G401 (cell line): ENCODE data around the gene SOCS6. TPM values are rescaled to one million over a fixed set of nuclear protein-coding genes. Genes with fewer than 3 reads are reported as not detected.
"Not testable (repeated sequence)": the region's sequence is repeated elsewhere in the genome, so short reads cannot be mapped to it uniquely, and the experiment has no call there.

Source experiments
- DNase-seq: peaks from one replicate; pipeline ENCODE4 v3.0.0-alpha.2; 2015; ENCODE audit warnings: low spot score
- in situ Hi-C: cut with HindIII; loops from 2 replicates; pipeline ENCODE4 v1.10.0; 2016; ENCODE audit warnings: low sequenced_read_pairs, mixed read lengths
- total RNA-seq: library from RNA; depleted of rRNA; stranded (reverse); fragments of >200 nt; shearing (Covaris generic); gene quantifications from 2 replicates; pipeline ENCODE4 v1.2.3, GENCODE V29; 2014; rRNA removed

The SOCS6 gene, protein sequence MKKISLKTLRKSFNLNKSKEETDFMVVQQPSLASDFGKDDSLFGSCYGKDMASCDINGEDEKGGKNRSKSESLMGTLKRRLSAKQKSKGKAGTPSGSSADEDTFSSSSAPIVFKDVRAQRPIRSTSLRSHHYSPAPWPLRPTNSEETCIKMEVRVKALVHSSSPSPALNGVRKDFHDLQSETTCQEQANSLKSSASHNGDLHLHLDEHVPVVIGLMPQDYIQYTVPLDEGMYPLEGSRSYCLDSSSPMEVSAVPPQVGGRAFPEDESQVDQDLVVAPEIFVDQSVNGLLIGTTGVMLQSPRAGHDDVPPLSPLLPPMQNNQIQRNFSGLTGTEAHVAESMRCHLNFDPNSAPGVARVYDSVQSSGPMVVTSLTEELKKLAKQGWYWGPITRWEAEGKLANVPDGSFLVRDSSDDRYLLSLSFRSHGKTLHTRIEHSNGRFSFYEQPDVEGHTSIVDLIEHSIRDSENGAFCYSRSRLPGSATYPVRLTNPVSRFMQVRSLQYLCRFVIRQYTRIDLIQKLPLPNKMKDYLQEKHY
- total RNA-seq = 32.5 and 52.1 TPM in 2 replicates

DNA sequence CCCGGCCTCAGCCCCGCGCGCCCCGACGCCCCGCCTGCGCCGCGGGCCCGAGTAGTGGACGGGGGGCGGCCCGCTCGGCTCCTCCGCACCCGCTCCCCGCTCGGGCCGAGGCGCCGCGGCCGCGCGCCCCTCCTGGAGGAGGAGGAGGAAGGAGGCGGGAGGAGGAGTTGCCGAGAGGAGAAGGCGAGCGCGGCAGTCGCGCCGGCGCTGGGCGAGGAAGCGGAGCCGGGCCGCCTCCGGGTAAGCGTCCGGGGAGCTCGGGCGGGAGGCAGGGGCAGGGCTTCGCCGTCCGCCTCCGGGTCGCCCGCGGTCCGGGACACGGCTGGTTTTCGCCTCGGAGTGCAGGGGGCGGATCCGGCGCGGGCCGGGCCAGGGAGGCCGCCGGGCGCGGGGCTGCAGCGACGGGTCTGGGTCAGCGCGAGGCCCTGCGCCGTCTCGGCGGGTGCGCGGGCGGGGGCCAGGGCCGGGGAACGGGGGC, at the start of gene SOCS6:
Gene SOCS6, plus strand, starts transcription at position 195 of the 478 bp plus-strand sequence. CDS start 35,624 bp downstream, outside the sequence.
- in situ Hi-C loops = no loop called here

DNA sequence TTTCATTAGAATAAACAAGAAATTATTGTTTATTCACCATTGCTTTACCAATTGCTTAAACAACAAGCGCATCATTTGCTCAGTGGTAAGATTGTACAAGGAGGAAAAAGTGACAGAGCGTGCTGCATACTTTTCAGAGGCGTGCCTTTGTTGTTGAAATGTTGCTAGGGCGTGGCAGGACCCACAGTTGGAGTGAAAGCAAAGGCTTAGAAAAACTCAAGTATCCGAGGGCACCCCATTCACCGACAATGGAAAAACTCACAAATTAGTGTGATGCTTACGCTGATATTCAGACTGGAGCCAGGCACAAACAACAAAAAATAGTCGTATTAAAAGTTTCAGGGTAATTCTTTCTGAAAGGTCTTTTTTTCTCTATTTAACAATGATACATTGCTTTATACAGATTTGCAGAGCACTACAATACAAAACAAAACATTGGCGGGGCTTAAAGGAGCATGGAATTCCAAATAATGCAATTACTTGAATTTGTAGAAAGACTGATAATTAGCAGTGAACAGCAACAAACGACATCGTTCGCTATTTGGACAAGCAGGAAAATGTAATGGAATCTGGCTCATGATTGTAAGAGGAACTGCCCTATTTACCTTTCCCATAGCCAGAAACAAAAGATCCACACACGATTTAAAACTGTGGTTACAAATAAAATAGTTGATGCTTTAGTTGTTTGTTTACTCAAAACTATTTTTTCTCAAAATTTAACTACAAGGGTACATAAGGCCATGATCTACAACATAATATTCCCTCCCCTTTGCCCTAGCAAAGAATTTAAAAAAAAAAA, 45.5 kb upstream of the SOCS6 start:
- DNase-seq = no peak
- in situ Hi-C loops = no loop called here

More for the DNA sequence above, at the start of gene SOCS6:
- peak; percentile 54 for DNase-seq

DNA sequence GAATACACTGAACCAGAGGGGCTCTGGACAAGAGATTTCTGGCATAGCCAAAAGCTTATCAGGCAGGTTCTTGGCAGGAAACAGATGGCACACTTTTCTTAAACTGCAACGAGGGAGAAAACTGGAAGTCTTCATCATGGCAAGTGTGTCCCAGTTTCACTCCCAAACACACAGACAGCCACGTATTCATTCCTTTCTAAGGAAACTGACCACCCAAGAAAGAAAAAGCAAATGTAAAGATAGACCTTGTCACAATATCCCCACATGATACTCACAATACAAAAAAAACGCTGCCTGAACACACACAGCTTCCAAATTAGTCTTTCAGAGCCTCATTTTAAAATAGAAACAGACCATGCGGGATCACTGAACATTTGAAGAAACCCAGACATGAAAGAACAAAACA, 42.8 kb upstream of the SOCS6 start:
- in situ Hi-C loops = no loop called here
- peak; percentile 51 for DNase-seq

DNA sequence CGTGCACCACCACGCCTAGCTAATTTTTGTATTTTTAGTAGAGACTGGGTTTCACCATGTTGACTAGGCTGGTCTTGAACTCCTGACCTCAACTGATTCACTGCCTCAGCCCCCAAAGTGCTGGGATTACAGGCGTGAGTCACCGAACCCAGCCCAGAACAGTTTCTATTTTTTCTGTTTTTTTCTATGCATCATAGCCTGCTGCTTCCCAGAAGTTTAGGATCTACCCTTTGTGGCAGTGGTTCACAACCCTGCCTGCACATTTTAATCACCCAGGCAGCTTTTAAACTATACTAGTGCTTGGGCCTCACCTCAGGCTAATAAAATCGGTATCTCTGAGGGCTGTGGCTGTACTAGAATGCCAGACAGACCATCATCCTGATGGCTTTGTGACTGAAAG, 39.7 kb upstream of the SOCS6 start:
- no peak for DNase-seq

DNA sequence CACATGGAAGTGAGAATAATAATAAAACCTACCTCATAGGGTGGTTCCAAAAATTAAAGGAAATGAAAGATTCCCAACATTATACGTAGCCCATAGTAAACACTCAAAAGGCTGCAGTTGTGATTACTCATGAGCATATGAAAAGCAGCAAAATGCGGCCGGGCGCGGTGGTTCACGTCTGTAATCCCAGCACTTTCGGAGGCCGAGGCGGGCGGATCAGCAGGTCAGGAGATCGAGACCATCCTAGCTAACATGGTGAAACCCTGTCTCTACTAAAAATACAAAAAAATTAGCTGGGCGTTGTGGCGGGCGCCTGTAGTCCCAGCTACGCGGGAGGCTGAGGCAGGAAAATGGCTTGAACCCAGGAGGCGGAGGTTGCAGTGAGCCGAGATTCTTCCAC, 39.0 kb upstream of the SOCS6 start:
- DNase-seq, in situ Hi-C loops: not testable (repeated sequence)

More for the DNA sequence above, 39.7 kb upstream of the SOCS6 start:
- in situ Hi-C loops = no loop called here

DNA sequence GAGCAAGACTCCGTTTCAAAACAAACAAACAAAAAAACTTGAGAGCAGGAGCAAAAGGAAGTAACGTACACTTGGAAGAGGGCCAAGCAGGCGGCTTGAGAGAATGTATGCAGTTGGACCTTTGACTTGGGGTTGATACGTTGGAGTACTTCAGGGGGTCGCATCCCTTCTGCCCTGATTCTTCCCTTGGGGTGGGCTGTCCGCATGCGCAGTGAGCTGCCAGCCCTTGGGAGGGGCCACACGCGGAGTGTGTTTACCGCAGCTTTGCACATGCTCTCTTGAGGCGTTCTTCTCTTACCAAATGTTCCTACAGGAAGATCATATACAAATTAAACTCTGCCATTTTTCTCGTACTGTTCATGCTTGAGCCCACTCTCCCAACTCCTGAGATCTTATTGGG, 38.1 kb upstream of the SOCS6 start:
- DNase-seq = no peak
- in situ Hi-C loops = no loop called here

DNA sequence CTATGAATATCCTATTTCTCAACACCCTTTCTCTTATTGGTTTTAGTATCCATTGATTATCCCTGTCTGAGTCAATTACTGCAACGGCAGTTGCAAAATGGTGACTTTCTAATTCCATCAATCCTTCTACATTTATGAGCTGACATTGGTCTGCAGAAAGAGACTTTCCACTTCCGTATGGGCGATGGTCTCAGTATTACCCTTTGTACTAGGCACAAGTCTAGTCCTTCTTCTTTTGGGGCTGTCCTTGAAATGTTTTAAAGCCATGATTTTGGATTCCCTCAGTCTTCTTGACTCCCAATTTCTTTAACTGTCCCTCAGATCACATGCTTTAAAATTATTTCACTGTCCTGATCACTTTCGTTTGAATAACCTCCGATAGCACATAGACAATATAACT, 32.7 kb upstream of the SOCS6 start:
- in situ Hi-C loops = no loop called here
- no peak for DNase-seq

DNA sequence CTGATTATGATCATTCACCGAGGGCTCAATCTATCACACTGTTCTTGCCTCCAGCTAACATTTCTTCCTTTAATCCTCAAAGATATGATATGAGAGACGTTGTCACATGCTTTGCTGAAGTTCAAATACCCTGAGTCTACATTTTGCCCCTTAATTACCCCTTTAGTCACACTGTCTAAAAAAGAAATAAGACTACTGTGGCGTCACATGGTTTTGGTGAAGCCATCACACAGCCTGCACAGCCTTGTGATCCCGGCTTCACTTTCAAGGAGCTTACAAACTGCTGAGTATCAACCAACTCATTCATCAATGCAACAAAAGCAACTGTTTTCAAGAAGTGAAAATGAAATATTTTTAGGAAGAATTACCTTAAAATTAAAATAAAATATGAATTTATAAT, 31.9 kb upstream of the SOCS6 start:
- in situ Hi-C loops = no loop called here

DNA sequence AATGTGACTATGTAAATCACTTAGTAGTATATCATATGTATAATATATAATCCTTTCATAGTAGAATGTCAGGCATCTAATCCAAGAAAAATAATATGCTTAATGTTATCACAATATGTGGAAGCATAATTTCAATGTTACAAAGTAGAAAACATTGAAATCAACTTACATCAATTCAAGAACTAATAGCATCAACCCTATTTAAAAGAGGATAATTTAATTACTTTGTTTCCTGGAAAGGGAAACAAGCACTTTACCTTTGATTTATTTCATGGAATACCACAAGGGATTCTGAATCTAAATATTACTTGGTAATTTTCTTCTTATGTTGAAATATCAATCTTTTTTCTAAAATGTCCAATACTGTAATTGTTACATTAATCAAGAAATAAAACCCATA, 30.6 kb upstream of the SOCS6 start:
- DNase-seq = no peak
- in situ Hi-C loops = no loop called here

More for the DNA sequence above, 31.9 kb upstream of the SOCS6 start:
- no peak for DNase-seq

DNA sequence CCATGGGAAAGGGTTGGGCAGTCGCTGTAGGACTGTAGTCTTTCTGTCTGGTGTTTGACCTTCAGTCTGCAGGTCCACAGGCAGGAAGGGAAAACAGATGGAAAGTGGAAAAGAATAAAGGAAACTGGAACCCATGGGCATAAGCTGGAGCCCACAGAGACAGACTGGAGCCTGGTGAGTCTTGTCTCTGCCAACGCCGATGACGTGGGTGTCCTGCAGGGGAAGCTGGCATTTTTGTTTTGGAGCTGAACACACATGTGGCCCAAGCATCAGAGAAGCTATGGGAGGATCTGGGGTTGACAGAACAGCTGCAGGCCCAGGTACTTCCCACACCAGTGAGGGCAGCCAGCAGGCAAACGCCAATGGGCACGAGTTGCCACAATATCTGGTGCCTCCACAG, 28.2 kb upstream of the SOCS6 start:
- in situ Hi-C loops = no loop called here
- no peak for DNase-seq

DNA sequence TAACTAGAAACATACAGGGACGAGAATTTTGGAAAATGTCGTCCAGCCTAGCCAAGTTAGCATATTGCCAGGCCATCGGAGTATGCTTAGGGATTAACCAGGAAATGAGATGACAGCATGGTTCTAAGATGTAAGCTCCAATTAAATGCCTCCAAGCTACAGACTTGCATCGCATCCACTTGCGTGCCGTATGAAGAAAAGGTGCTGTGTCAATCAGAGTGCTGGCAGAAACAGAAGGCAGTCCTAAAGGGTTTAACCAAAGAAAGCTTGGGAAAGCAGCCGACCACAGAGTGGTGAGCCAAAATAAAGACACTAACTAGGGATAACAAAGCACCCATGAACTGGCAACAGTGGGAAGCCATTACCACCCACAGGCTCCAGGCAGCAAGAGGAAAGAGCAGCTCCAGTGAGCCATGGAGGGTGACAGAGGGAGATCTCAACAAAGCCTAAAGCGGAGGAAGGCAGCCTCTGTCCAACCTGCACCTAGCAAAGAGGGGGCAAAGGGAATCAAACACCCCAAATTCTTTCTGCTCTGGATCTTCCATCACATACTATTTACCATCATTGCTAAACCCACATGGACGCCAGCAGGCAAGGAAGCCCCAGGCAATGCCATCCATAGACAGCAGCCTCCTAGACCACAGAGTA, 27.6 kb upstream of the SOCS6 start:
- in situ Hi-C loops = no loop called here
- peak; percentile 26 for DNase-seq

DNA sequence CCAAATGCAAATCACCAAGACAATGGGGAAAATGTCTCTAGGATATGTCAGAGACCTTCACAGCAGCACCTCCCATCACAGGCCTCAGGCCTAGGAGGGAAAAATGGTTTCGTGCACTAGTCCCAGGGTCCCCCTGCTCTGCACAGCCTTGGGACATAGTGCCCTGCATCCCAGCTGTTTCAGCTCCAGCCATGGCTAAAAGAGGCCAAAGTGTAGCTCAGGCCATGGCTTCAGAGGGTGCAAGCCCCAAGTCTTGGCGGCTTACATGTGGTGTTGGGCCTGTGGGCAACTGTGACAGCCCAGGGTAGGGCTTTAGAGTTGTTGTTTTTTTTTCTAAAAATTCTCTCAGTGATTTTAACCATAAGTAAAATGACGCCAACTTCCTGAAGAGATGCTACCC, 25.5 kb upstream of the SOCS6 start:
- in situ Hi-C loops = no loop called here
- no peak for DNase-seq

DNA sequence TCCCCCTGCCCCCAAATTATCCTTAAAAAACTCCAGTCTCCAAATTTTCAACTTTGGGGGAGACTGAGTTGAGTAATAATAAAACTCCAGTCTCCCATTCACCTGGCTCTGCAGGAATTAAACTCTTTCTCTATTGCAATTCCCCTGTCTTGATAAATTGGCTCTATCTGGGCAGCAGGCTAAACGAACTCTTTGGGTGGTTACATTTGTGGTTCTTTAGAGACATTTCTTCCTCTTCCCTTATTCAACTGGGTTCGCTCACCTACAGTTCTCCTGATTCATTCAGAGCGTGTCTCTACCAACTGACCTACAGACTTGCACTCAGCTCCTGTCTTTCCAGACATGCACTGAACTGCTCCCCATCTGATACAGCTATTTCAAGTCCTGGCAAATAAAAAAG, 17.1 kb upstream of the SOCS6 start:
- no peak for DNase-seq
- in situ Hi-C loops = no loop called here

DNA sequence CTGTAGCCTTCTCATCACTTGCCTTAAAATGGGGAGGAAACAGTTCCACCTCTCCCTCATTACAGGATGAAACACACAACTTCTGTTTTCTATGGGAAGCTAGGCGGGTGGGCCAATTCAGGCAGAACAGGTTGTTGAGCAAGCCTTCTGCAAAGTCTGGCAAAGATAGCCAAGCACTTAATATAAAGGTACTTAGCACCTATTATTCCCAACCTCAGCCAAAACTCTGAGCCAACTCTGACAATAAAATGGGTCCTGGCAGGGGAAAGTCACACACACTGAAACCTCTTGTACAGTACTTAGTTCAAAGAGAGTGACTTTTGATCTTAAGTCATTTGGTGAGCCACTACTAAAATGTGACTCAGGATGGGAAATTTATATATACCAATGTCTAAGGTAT, 15.8 kb upstream of the SOCS6 start:
- DNase-seq = no peak
- in situ Hi-C loops = no loop called here

DNA sequence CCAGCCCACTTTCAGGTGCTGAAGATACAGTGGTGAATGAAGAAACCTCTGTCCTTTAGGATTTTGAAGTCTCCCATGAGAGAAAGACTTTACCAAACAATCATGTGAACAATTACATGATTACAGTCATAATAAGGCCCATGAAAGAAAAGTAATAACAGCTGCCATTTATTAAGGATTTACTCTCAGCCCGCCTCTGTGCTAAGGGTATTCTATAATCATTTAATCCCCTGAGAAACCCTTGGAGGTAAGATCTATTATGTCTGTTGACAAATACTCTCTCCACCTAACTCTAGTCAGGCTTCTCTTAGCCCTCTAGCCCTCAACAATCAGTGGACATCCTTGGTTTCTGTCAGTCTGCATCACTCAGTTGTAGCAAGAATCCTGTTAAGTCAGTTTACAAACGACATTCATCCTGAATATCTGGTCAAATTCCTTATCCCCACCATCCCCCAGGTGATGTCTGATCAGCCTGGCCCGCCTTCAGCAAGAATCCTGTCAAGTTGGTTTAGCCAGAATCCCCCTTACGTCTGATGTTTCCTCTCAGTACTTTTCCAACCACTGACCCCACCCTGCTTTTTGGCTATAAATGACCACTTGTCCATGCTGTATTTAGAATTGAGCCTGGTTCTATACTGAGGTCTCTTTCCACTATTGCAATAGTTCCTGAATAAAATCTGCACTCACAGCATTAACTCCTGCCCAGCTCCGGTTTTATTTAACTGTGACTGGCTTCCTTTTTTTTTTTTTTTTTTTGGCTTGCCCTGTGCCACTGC, 12.2 kb upstream of the SOCS6 start:
- in situ Hi-C loops = no loop called here
- no peak for DNase-seq

DNA sequence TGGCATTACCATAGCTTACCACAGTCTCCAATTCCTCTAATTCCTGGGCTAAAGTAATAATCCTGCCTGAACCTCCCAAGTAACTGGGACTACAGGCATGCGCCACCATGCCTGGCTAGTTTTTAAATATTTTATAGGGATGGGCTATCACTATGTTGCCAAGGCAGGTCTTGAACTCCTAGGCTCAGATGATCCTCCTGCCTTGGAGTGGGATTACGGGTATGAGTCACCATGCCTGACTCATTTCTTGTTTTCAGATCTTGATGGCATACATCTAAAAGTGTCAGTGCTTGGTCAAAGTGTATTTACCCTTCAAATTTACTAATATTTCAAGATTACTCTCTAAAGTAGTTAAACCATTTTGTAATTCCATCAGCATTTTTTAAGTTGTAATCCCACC, 9.4 kb upstream of the SOCS6 start:
- no peak for DNase-seq
- in situ Hi-C loops = no loop called here

DNA sequence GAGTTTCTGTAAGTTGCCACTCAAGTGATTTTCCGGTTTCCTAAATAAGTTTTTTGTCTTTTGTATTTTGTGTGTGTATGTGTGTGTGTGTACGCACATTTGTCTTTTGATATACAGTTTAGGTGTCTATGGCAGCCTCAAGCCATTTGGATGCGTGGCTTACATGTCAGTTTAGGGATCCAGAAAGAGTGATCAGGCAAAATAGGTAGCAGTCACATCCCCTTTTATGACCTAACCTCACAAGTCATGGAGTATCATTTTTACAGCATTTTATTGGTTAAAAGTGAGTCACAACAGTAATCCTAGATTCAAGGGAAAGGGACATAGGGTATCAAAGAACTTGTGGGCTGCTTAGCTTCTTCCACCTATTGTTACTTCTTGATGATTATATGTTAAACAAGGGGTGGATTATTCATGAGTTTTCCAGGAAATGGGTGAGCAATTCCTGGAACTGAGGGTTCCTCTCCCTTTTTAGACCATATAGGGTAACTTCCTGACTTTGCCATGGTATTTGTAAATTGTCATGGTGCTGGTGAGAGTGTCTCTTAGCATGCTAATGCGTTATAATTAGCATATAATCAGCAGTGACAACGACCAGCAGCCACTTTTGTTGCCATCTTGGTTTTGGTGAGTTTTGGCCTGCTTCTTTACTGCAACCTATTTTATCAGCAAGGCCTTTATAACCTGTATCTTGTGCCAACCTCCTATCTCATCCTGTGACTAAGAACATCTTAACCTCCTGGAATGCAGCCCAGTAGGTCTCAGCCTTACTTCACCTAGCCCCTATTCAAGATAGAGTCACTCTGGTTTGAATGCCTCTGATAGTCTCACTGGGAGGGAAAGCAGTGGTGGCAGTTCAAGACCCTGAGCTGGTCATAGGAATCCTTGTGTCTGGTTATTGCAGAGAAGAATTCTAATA, 8.6 kb upstream of the SOCS6 start:
- in situ Hi-C loops = no loop called here
- DNase-seq = no peak
